HG03103 (cell line): ENCODE data around the gene TRRAP.

Experiments used
- ATAC-seq: cut with Tn5 transposase; IDR thresholded peaks from one replicate; pipeline ENCODE4 v1.9.1; 2021; ENCODE audit warnings: low read depth; ENCODE audit not compliant: unreplicated experiment

TRRAP gene

GRCh38 chr7:99019523-99020412 is 141.4 kb downstream of the TRRAP start:
- ATAC-seq: no peak

- no peak for ATAC-seq
These were observed 142.0 kb downstream of the TRRAP start for GRCh38 chr7:99020413-99020715.

- no peak for ATAC-seq
These were observed 143.7 kb downstream of the TRRAP start for GRCh38 chr7:99021941-99022560.

- no peak for ATAC-seq
These were observed 145.7 kb downstream of the TRRAP start for GRCh38 chr7:99024066-99024465.

- ATAC-seq: no peak
These were observed 148.9 kb downstream of the TRRAP start for GRCh38 chr7:99027241-99027640.

- ATAC-seq: no peak
These were observed 149.5 kb downstream of the TRRAP start for GRCh38 chr7:99027841-99028240.

- no peak for ATAC-seq
These were observed 150.1 kb downstream of the TRRAP start for GRCh38 chr7:99028261-99028973.

GRCh38 chr7:99029466-99030435 is 151.4 kb downstream of the TRRAP start:
- ATAC-seq: no peak

GRCh38 chr7:99030457-99030856 is 152.1 kb downstream of the TRRAP start:
- ATAC-seq: no peak

- no peak for ATAC-seq
These were observed 152.6 kb downstream of the TRRAP start for GRCh38 chr7:99030951-99031350.

GRCh38 chr7:99031496-99031895 is 153.2 kb downstream of the TRRAP start:
- no peak for ATAC-seq

- no peak for ATAC-seq
These were observed 154.6 kb downstream of the TRRAP start for GRCh38 chr7:99032928-99033327.

- no peak for ATAC-seq
These were observed 155.4 kb downstream of the TRRAP start for GRCh38 chr7:99033765-99034164.

- no peak for ATAC-seq
These were observed 156.8 kb downstream of the TRRAP start for GRCh38 chr7:99034932-99035722.

- no peak for ATAC-seq
These were observed 157.6 kb downstream of the TRRAP start for GRCh38 chr7:99035723-99036545.

GRCh38 chr7:99036546-99037111 is 158.3 kb downstream of the TRRAP start:
- no peak for ATAC-seq

- ATAC-seq: no peak
These were observed 159.1 kb downstream of the TRRAP start for GRCh38 chr7:99037327-99037940.
